ENCODE data around the gene ATXN1. TPM values are rescaled to one million over a fixed set of nuclear protein-coding genes. Genes with fewer than 3 reads are reported as not detected.
"Not testable (repeated sequence)": the region's sequence is repeated elsewhere in the genome, so short reads cannot be mapped to it uniquely, and the experiment has no call there.

ATXN1 gene
- total RNA-seq, 1 donor from 2014 or later: 15.5 TPM

GRCh38 chr6:16270178-16270794, 491.0 kb downstream of the ATXN1 start:
- Mint-ChIP-seq H3K27ac (ENCODE audit: unreplicated experiment) (no peak overlapping the region), H3K4me3 (ENCODE audit: unreplicated experiment) (no peak overlapping the region), H3K36me3 (ENCODE audit: unreplicated experiment) (no peaks in the 10 kb centered on the region), H3K9me3 (ENCODE audit: unreplicated experiment) (peaks cover 3% of the 10 kb centered on the region), H3K27me3 (ENCODE audit: unreplicated experiment) (no peaks in the 10 kb centered on the region), H3K4me1 (ENCODE audit: low read depth, unreplicated experiment) (peaks cover 3% of the 10 kb centered on the region)
- DNase-seq: no peak
- TF ChIP-seq CTCF (IDR thresholded peaks at IDR 0.05; ENCODE audit: partially characterized antibody, unreplicated experiment): no peak

GRCh38 chr6:16269442-16270070, 491.7 kb downstream of the ATXN1 start:
- not testable (repeated sequence) for H3K4me3 Mint-ChIP-seq (ENCODE audit: unreplicated experiment); DNase-seq; H3K27me3 Mint-ChIP-seq (ENCODE audit: unreplicated experiment); H3K4me1 Mint-ChIP-seq (ENCODE audit: low read depth, unreplicated experiment); H3K36me3 Mint-ChIP-seq (ENCODE audit: unreplicated experiment); H3K9me3 Mint-ChIP-seq (ENCODE audit: unreplicated experiment); H3K27ac Mint-ChIP-seq (ENCODE audit: unreplicated experiment)

GRCh38 chr6:16267428-16268263, 493.6 kb downstream of the ATXN1 start:
- no peak for DNase-seq
- H3K9me3 Mint-ChIP-seq (ENCODE audit: unreplicated experiment): peaks cover 3% of the 10 kb centered on the region

GRCh38 chr6:16265351-16266341, 495.6 kb downstream of the ATXN1 start:
- Mint-ChIP-seq H3K27me3 (ENCODE audit: unreplicated experiment) (peaks cover 4% of the 10 kb centered on the region), H3K4me1 (ENCODE audit: low read depth, unreplicated experiment) (peaks cover 3% of the 10 kb centered on the region), H3K36me3 (ENCODE audit: unreplicated experiment) (no peaks in the 10 kb centered on the region), H3K9me3 (ENCODE audit: unreplicated experiment) (peaks cover 3% of the 10 kb centered on the region), H3K4me3 (ENCODE audit: unreplicated experiment) (no peak overlapping the region), H3K27ac (ENCODE audit: unreplicated experiment) (no peak overlapping the region)
- no peak for TF ChIP-seq CTCF (IDR thresholded peaks at IDR 0.05; ENCODE audit: partially characterized antibody, unreplicated experiment)
- no peak for DNase-seq

More at GRCh38 chr6:16267428-16268263, 493.6 kb downstream of the ATXN1 start:
- peaks cover 4% of the 10 kb centered on the region for H3K27me3 Mint-ChIP-seq (ENCODE audit: unreplicated experiment)
- H3K36me3 Mint-ChIP-seq (ENCODE audit: unreplicated experiment): no peaks in the 10 kb centered on the region
- H3K4me1 Mint-ChIP-seq (ENCODE audit: low read depth, unreplicated experiment): peaks cover 3% of the 10 kb centered on the region
- H3K27ac Mint-ChIP-seq (ENCODE audit: unreplicated experiment): no peak overlapping the region
- TF ChIP-seq CTCF (IDR thresholded peaks at IDR 0.05; ENCODE audit: partially characterized antibody, unreplicated experiment): no peak
- no peak overlapping the region for H3K4me3 Mint-ChIP-seq (ENCODE audit: unreplicated experiment)

- no peak overlapping the region for H3K4me3 Mint-ChIP-seq (ENCODE audit: unreplicated experiment)
- peaks cover 4% of the 10 kb centered on the region for H3K27me3 Mint-ChIP-seq (ENCODE audit: unreplicated experiment)
- no peaks in the 10 kb centered on the region for H3K36me3 Mint-ChIP-seq (ENCODE audit: unreplicated experiment)
- peaks cover 3% of the 10 kb centered on the region for H3K9me3 Mint-ChIP-seq (ENCODE audit: unreplicated experiment)
- DNase-seq: no peak
- no peaks in the 10 kb centered on the region for H3K4me1 Mint-ChIP-seq (ENCODE audit: low read depth, unreplicated experiment)
- no peak overlapping the region for H3K27ac Mint-ChIP-seq (ENCODE audit: unreplicated experiment)
- no peak for TF ChIP-seq CTCF (IDR thresholded peaks at IDR 0.05; ENCODE audit: partially characterized antibody, unreplicated experiment)
Observed at GRCh38 chr6:16264785-16265184, 496.5 kb downstream of the ATXN1 start.

GRCh38 chr6:16263464-16264099, 497.7 kb downstream of the ATXN1 start:
- not testable (repeated sequence) for H3K27ac Mint-ChIP-seq (ENCODE audit: unreplicated experiment); H3K4me3 Mint-ChIP-seq (ENCODE audit: unreplicated experiment); H3K27me3 Mint-ChIP-seq (ENCODE audit: unreplicated experiment); H3K36me3 Mint-ChIP-seq (ENCODE audit: unreplicated experiment); H3K4me1 Mint-ChIP-seq (ENCODE audit: low read depth, unreplicated experiment); H3K9me3 Mint-ChIP-seq (ENCODE audit: unreplicated experiment); DNase-seq

GRCh38 chr6:16262773-16263172, 498.5 kb downstream of the ATXN1 start:
- not testable (repeated sequence) for H3K4me3 Mint-ChIP-seq (ENCODE audit: unreplicated experiment); H3K27ac Mint-ChIP-seq (ENCODE audit: unreplicated experiment); H3K27me3 Mint-ChIP-seq (ENCODE audit: unreplicated experiment); DNase-seq; H3K36me3 Mint-ChIP-seq (ENCODE audit: unreplicated experiment); H3K9me3 Mint-ChIP-seq (ENCODE audit: unreplicated experiment)
- H3K4me1 Mint-ChIP-seq (ENCODE audit: low read depth, unreplicated experiment): peaks cover 12% of the 10 kb centered on the region
